Activated T-cell treated with anti-CD3 and anti-CD28 coated beads, Interleukin-2, amount 50 U/mL, for 24 hours (primary cell): ENCODE data around the gene PPIE.
A peak's percentile ranks its signal among the peaks of the same experiment; 100 is the strongest.

Experiments used
- DNase-seq: peaks from one replicate; pipeline ENCODE4 v3.0.0-alpha.2; 2020
- H3K27ac Mint-ChIP-seq: 2 replicates; pipeline ENCODE4 v1.8.0; 2020; ENCODE audit warnings: mild to moderate bottlenecking, mixed read lengths
- H3K27me3 Mint-ChIP-seq: 2 replicates; pipeline ENCODE4 v1.8.0; 2020; ENCODE audit warnings: mixed read lengths
- H3K36me3 Mint-ChIP-seq: 2 replicates; pipeline ENCODE4 v1.8.0; 2020; ENCODE audit warnings: low read depth, mixed read lengths
- H3K4me1 Mint-ChIP-seq: 2 replicates; pipeline ENCODE4 v1.8.0; 2020; ENCODE audit warnings: low read depth, mixed read lengths
- H3K4me3 Mint-ChIP-seq: 2 replicates; pipeline ENCODE4 v1.8.0; 2020; ENCODE audit warnings: mild to moderate bottlenecking, moderate library complexity, mixed read lengths
- H3K9me3 Mint-ChIP-seq: 2 replicates; pipeline ENCODE4 v1.8.0; 2020; ENCODE audit warnings: mixed read lengths

PPIE gene

GRCh38 chr1:39738622-39739366, at the start of gene PPIE:
PPIE (plus strand) TSS chr1:39738882; CDS start chr1:39738901, 19 bp downstream.
- Mint-ChIP-seq H3K4me1 (peaks cover 38% of the 10 kb centered on the region), H3K27ac (peak within 1 kb of the TSS; percentile 95), H3K27me3 (peaks cover 19% of the 10 kb centered on the region)

GRCh38 chr1:39689214-39689613, 49.5 kb upstream of the PPIE start:
- no peak for DNase-seq
- no peaks in the 10 kb centered on the region for H3K9me3 Mint-ChIP-seq
- peaks cover 40% of the 10 kb centered on the region for H3K4me1 Mint-ChIP-seq
- H3K27ac Mint-ChIP-seq: no peak overlapping the region
- H3K4me3 Mint-ChIP-seq: no peak overlapping the region
- H3K27me3 Mint-ChIP-seq: peaks cover 30% of the 10 kb centered on the region
- H3K36me3 Mint-ChIP-seq: no peaks in the 10 kb centered on the region

More at GRCh38 chr1:39738622-39739366, at the start of gene PPIE:
- H3K4me3 Mint-ChIP-seq: peak within 1 kb of the TSS; percentile 97
- H3K36me3 Mint-ChIP-seq: peaks cover 49% of the 10 kb centered on the region
- no peaks in the 10 kb centered on the region for H3K9me3 Mint-ChIP-seq
- peak; percentile 97 for DNase-seq

DNA sequence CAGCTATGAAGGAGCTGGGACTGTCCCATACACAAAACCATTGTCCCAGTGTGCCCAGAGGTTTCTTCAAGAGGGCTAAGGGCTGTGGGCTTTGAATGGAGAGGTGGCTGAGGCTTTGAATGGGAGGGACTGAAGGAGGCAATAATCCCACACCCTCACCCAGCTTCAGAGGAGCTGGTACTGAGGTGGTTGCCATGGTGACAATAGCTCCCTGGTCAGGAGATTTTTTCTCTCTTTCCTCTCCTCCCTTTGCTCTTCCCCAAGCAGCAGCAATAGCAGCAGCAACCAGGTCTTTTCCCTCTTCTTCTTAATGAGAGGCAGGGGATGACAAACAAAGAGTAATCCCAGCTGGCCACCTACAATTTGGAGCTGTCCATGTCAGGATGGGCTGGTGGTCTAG, 49.0 kb upstream of the PPIE start:
- Mint-ChIP-seq H3K9me3 (no peaks in the 10 kb centered on the region), H3K27ac (no peak overlapping the region), H3K4me1 (peaks cover 42% of the 10 kb centered on the region), H3K27me3 (peaks cover 28% of the 10 kb centered on the region), H3K4me3 (no peak overlapping the region), H3K36me3 (no peaks in the 10 kb centered on the region)
- DNase-seq: no peak

GRCh38 chr1:39690225-39690624, 48.5 kb upstream of the PPIE start:
- no peaks in the 10 kb centered on the region for H3K9me3 Mint-ChIP-seq
- H3K27ac Mint-ChIP-seq: no peak overlapping the region
- H3K27me3 Mint-ChIP-seq: peaks cover 23% of the 10 kb centered on the region

GRCh38 chr1:39690794-39691382, 47.8 kb upstream of the PPIE start:
- Mint-ChIP-seq H3K27me3 (peaks cover 23% of the 10 kb centered on the region), H3K4me1 (peaks cover 45% of the 10 kb centered on the region), H3K4me3 (peak overlapping the region; percentile 69), H3K36me3 (no peaks in the 10 kb centered on the region), H3K27ac (no peak overlapping the region), H3K9me3 (no peaks in the 10 kb centered on the region)
- DNase-seq: no peak

More at GRCh38 chr1:39690225-39690624, 48.5 kb upstream of the PPIE start:
- DNase-seq: no peak
- Mint-ChIP-seq H3K4me3 (peak overlapping the region; percentile 69), H3K4me1 (peaks cover 44% of the 10 kb centered on the region), H3K36me3 (no peaks in the 10 kb centered on the region)

DNA sequence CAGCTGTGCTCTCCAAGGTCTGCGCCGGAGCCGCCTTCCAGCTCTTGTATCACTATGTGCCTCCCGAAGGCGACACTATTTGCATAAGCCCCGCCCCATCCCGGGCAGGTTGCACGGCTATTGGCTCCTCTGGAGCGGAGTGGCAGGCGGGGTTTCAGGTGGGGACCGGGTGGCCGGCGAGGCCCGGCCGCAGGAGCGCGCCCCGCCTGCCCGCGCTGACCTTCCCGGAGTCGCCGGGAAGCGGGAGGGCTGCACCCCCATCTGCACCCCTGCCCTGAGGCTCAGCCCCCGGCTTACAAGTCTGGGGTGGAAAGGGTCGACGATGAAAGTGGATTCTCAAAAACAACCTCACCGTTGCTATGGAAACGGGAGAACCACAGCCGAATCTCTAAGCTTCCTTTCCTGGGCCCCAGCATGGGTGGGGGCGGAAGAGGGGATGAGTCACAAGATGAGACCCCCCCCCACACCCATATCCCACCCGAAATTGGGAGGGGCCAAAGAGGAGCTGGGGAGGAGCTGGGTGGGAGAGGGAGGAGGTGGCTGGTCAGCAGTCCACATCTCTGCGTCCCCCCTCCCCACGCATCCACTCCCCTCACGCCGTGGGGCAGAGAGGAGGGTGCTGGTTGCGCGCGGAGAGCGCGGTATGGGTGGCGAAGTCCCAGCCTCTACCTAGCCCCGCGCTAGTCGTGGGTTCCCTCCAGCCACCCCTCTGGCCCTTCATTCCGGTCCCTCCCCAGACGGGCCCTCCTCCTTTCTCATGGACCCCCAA, 47.1 kb upstream of the PPIE start, which contains the start of gene HPCAL4:
HPCAL4 (minus strand) TSS at position 51 of the 769 bp plus-strand sequence. CDS start 6,830 bp downstream, outside the sequence.
- H3K4me1 Mint-ChIP-seq: peaks cover 45% of the 10 kb centered on the region
- DNase-seq: peak; percentile 89
- H3K36me3 Mint-ChIP-seq: no peaks in the 10 kb centered on the region
- H3K27ac Mint-ChIP-seq: no peak within 1 kb of the TSS
- H3K27me3 Mint-ChIP-seq: peaks cover 20% of the 10 kb centered on the region
- peak within 1 kb of the TSS; percentile 69 for H3K4me3 Mint-ChIP-seq
- no peaks in the 10 kb centered on the region for H3K9me3 Mint-ChIP-seq

- H3K27me3 Mint-ChIP-seq: peaks cover 20% of the 10 kb centered on the region
- peak; percentile 51 for DNase-seq
- H3K36me3 Mint-ChIP-seq: no peaks in the 10 kb centered on the region
- peak overlapping the region; percentile 24 for H3K4me3 Mint-ChIP-seq
- peaks cover 45% of the 10 kb centered on the region for H3K4me1 Mint-ChIP-seq
- H3K27ac Mint-ChIP-seq: no peak overlapping the region
- H3K9me3 Mint-ChIP-seq: no peaks in the 10 kb centered on the region
These were observed 46.3 kb upstream of the PPIE start for GRCh38 chr1:39692152-39693074.

- Mint-ChIP-seq H3K4me1 (peaks cover 40% of the 10 kb centered on the region), H3K9me3 (no peaks in the 10 kb centered on the region), H3K4me3 (no peak overlapping the region), H3K27me3 (peaks cover 22% of the 10 kb centered on the region), H3K36me3 (no peaks in the 10 kb centered on the region), H3K27ac (no peak overlapping the region)
- no peak for DNase-seq
These were observed 44.7 kb upstream of the PPIE start for GRCh38 chr1:39694026-39694425.

DNA sequence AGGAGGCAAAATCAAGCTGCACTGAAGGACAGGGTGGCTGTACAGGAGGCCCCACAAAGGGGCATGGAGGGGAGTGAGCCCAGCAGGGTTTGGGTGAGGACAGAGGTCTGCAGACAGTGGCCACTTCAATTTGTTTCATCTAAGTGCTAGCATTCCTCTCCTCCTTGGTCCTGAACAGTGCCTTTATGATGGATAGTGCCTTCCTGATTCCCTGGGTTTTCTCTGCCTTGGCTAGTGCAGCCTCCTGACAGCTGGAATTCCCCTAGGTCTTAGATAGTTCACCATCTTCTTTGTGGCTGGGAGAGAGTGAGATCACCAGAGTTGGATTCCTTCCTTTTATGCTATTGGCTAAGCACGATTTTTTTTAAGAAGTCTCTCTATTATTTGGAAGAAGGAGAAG, 43.7 kb upstream of the PPIE start:
- DNase-seq: no peak
- Mint-ChIP-seq H3K4me1 (peaks cover 34% of the 10 kb centered on the region), H3K36me3 (no peaks in the 10 kb centered on the region), H3K4me3 (no peak overlapping the region), H3K27me3 (peaks cover 21% of the 10 kb centered on the region), H3K9me3 (no peaks in the 10 kb centered on the region), H3K27ac (no peak overlapping the region)

- H3K27me3 Mint-ChIP-seq: peaks cover 18% of the 10 kb centered on the region
- H3K4me3 Mint-ChIP-seq: no peak overlapping the region
These were observed 42.2 kb upstream of the PPIE start for GRCh38 chr1:39696448-39696847.

GRCh38 chr1:39698568-39698967, 40.1 kb upstream of the PPIE start:
- no peak overlapping the region for H3K27ac Mint-ChIP-seq
- peaks cover 13% of the 10 kb centered on the region for H3K4me1 Mint-ChIP-seq
- peaks cover 9% of the 10 kb centered on the region for H3K27me3 Mint-ChIP-seq
- H3K9me3 Mint-ChIP-seq: no peaks in the 10 kb centered on the region
- H3K4me3 Mint-ChIP-seq: no peak overlapping the region
- no peaks in the 10 kb centered on the region for H3K36me3 Mint-ChIP-seq
- DNase-seq: no peak

More at GRCh38 chr1:39696448-39696847, 42.2 kb upstream of the PPIE start:
- Mint-ChIP-seq H3K36me3 (no peaks in the 10 kb centered on the region), H3K9me3 (no peaks in the 10 kb centered on the region), H3K27ac (no peak overlapping the region), H3K4me1 (peaks cover 22% of the 10 kb centered on the region)
- DNase-seq: no peak

DNA sequence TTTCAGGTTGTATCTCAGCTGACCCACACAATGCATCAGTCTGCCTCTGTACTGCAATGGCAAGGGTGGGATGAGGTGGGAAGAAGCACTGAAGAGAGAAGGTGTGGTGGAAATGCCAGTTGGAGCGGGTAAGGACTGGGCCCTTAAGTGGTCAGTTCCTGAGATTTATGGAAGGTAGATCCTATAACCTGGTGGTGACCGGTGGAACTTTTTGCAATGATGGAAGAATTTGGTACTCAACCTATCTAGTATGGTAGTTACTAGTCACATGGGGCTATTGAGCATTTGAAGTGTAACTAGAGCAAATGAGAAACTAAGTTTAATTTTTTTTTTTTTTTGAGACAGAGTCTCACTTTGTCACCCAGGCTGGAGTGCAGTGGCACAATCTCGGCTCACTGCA, 39.3 kb upstream of the PPIE start:
- no peaks in the 10 kb centered on the region for H3K36me3 Mint-ChIP-seq
- H3K4me3 Mint-ChIP-seq: no peak overlapping the region
- DNase-seq: no peak
- H3K4me1 Mint-ChIP-seq: peaks cover 9% of the 10 kb centered on the region
- no peaks in the 10 kb centered on the region for H3K9me3 Mint-ChIP-seq
- H3K27ac Mint-ChIP-seq: no peak overlapping the region
- H3K27me3 Mint-ChIP-seq: peaks cover 9% of the 10 kb centered on the region

DNA sequence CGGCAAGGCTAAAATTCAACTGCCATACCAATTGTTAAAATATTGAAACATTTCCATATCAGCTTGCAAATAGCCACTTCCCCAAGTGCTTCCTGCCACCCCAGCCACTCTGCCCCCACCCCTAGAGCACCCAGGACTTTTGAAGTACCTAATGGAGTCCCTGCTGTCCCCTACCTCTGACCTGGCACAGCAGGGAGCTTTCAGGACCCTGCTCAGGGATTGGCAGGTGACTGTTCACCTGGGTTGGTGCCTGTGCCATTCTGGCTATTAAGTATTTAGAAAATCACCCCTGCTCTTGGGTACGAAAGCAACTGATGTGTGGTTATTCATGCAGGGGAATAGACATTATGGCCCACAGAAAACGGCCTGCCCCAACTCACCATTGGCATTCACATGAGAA, 38.3 kb upstream of the PPIE start:
- Mint-ChIP-seq H3K4me1 (no peaks in the 10 kb centered on the region), H3K4me3 (no peak overlapping the region), H3K27ac (no peak overlapping the region), H3K27me3 (peaks cover 9% of the 10 kb centered on the region), H3K9me3 (no peaks in the 10 kb centered on the region), H3K36me3 (no peaks in the 10 kb centered on the region)
- no peak for DNase-seq

- no peaks in the 10 kb centered on the region for H3K36me3 Mint-ChIP-seq
- H3K9me3 Mint-ChIP-seq: no peaks in the 10 kb centered on the region
- H3K27me3 Mint-ChIP-seq: peaks cover 9% of the 10 kb centered on the region
- H3K27ac Mint-ChIP-seq: no peak overlapping the region
- no peak overlapping the region for H3K4me3 Mint-ChIP-seq
- no peaks in the 10 kb centered on the region for H3K4me1 Mint-ChIP-seq
- no peak for DNase-seq
These were observed 37.6 kb upstream of the PPIE start for GRCh38 chr1:39701049-39701439.
